A549 (cell line): ENCODE results near the gene CTNNBL1.

Experiments
- BHLHE40 ChIP-seq: IDR thresholded peaks from 2 replicates; pipeline ENCODE4 v1.6.1; 2012; ENCODE audit warnings: low read depth, low read length, inconsistent platforms
- PHF8 ChIP-seq: fragments of 200-600 bp; sonication (generic); IDR thresholded peaks from 2 replicates; pipeline ENCODE4 v1.6.1; 2016; ENCODE audit warnings: low read depth, mild to moderate bottlenecking, antibody characterized with exemption, moderate library complexity, borderline replicate concordance
- POLR2A ChIP-seq: IDR thresholded peaks from 2 replicates; pipeline ENCODE4 v1.6.1; 2012; ENCODE audit warnings: mild to moderate bottlenecking, low read length
- TF ChIP-seq, protein P1 (sequence below): fragments of >200 bp; sonication (Bioruptor Twin); formaldehyde crosslinking; IDR thresholded peaks from 3 replicates; pipeline ENCODE4 v1.5.1; 2016
- TF ChIP-seq, protein P2 (sequence below): fragments of 200-600 bp; sonication (generic); IDR thresholded peaks from 2 replicates; pipeline ENCODE4 v1.6.1; 2016; ENCODE audit warnings: antibody characterized with exemption, mild to moderate bottlenecking, moderate library complexity
- TF ChIP-seq, protein P3 (sequence below): fragments of 150-350 bp; IDR thresholded peaks from 2 replicates; pipeline ENCODE4 v1.6.1; 2014; ENCODE audit warnings: low read depth, mild to moderate bottlenecking, low read length

DNA sequence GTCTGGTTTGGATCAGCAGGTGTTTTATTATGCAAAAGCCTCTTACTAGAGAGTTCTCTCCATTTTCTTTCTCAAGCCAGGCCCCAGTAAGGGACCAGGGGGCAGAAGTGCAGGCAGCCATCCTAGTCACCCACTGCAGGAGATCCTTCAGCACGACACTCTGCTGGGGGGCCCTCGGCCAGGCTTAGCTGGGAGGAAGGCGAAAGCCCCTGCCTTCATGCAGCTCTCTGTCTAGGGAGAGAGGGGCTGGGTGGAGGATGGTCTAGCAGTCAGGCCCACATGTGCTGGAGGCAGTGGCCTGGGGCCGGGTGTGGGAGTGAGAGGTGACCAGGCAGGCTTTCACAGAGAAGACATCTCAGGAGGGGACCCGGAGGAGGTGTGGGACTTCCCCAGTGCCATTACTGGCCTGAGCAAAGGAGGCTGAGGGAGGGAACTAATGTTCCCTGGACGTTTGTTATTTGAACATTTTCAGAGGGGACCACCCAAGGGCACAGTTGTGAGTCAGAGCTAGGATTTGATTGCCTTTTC lies 175.6 kb downstream of the CTNNBL1 start:
- TF ChIP-seq, protein P1, sequence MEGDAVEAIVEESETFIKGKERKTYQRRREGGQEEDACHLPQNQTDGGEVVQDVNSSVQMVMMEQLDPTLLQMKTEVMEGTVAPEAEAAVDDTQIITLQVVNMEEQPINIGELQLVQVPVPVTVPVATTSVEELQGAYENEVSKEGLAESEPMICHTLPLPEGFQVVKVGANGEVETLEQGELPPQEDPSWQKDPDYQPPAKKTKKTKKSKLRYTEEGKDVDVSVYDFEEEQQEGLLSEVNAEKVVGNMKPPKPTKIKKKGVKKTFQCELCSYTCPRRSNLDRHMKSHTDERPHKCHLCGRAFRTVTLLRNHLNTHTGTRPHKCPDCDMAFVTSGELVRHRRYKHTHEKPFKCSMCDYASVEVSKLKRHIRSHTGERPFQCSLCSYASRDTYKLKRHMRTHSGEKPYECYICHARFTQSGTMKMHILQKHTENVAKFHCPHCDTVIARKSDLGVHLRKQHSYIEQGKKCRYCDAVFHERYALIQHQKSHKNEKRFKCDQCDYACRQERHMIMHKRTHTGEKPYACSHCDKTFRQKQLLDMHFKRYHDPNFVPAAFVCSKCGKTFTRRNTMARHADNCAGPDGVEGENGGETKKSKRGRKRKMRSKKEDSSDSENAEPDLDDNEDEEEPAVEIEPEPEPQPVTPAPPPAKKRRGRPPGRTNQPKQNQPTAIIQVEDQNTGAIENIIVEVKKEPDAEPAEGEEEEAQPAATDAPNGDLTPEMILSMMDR = no peak
- TF ChIP-seq, protein P2, sequence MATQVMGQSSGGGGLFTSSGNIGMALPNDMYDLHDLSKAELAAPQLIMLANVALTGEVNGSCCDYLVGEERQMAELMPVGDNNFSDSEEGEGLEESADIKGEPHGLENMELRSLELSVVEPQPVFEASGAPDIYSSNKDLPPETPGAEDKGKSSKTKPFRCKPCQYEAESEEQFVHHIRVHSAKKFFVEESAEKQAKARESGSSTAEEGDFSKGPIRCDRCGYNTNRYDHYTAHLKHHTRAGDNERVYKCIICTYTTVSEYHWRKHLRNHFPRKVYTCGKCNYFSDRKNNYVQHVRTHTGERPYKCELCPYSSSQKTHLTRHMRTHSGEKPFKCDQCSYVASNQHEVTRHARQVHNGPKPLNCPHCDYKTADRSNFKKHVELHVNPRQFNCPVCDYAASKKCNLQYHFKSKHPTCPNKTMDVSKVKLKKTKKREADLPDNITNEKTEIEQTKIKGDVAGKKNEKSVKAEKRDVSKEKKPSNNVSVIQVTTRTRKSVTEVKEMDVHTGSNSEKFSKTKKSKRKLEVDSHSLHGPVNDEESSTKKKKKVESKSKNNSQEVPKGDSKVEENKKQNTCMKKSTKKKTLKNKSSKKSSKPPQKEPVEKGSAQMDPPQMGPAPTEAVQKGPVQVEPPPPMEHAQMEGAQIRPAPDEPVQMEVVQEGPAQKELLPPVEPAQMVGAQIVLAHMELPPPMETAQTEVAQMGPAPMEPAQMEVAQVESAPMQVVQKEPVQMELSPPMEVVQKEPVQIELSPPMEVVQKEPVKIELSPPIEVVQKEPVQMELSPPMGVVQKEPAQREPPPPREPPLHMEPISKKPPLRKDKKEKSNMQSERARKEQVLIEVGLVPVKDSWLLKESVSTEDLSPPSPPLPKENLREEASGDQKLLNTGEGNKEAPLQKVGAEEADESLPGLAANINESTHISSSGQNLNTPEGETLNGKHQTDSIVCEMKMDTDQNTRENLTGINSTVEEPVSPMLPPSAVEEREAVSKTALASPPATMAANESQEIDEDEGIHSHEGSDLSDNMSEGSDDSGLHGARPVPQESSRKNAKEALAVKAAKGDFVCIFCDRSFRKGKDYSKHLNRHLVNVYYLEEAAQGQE = no peak
- TF ChIP-seq PHF8 = no peak
- TF ChIP-seq BHLHE40 = no peak
- TF ChIP-seq, protein P3, sequence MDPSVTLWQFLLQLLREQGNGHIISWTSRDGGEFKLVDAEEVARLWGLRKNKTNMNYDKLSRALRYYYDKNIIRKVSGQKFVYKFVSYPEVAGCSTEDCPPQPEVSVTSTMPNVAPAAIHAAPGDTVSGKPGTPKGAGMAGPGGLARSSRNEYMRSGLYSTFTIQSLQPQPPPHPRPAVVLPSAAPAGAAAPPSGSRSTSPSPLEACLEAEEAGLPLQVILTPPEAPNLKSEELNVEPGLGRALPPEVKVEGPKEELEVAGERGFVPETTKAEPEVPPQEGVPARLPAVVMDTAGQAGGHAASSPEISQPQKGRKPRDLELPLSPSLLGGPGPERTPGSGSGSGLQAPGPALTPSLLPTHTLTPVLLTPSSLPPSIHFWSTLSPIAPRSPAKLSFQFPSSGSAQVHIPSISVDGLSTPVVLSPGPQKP = no peak
- no peak for TF ChIP-seq POLR2A
